Peyer's patch (tissue), 4 donors: ENCODE measurements around the gene SH3RF1.

Experiments
- POLR2A ChIP-seq, 2 donors: fragments of 450-650 bp; IDR thresholded peaks; one replicate each; pipeline ENCODE4 v1.5.1; 2017; ENCODE audit warnings: antibody characterized with exemption in 2 of 2, mild to moderate bottlenecking in 2 of 2, moderate library complexity in 2 of 2
- TF ChIP-seq, protein P1 (sequence below), 6 experiments: fragments of 450-650 bp in 4 of 6; fragments of 200-600 bp in 2 of 6; sonication (generic) in 1 of 6; IDR thresholded peaks; one replicate each; pipeline ENCODE4 v1.5.1; 2017 to 2019; ENCODE audit warnings: antibody characterized with exemption in 6 of 6, mild to moderate bottlenecking in 3 of 6, moderate library complexity in 1 of 6

- TF ChIP-seq, protein P1, sequence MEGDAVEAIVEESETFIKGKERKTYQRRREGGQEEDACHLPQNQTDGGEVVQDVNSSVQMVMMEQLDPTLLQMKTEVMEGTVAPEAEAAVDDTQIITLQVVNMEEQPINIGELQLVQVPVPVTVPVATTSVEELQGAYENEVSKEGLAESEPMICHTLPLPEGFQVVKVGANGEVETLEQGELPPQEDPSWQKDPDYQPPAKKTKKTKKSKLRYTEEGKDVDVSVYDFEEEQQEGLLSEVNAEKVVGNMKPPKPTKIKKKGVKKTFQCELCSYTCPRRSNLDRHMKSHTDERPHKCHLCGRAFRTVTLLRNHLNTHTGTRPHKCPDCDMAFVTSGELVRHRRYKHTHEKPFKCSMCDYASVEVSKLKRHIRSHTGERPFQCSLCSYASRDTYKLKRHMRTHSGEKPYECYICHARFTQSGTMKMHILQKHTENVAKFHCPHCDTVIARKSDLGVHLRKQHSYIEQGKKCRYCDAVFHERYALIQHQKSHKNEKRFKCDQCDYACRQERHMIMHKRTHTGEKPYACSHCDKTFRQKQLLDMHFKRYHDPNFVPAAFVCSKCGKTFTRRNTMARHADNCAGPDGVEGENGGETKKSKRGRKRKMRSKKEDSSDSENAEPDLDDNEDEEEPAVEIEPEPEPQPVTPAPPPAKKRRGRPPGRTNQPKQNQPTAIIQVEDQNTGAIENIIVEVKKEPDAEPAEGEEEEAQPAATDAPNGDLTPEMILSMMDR (IDR thresholded peaks at IDR 0.05): no peak
- peak in 1 of 2 donors; percentile 49 for TF ChIP-seq POLR2A (IDR thresholded peaks at IDR 0.05)
These were observed 21.4 kb downstream of the SH3RF1 start for GRCh38 chr4:169249214-169249973.
